Astrocyte of the spinal cord (primary cell): ENCODE results near the gene ANXA2.

Source experiments
- DNase-seq: peaks from one replicate; pipeline ENCODE4 v3.0.0; 2011; ENCODE audit warnings: low read depth, low spot score
- H3K4me3 ChIP-seq: 2 replicates; pipeline ENCODE4 v1.5.1; 2011; ENCODE audit warnings: low read depth, mild to moderate bottlenecking, low read length, moderate library complexity
- CTCF ChIP-seq: IDR thresholded peaks from 2 replicates; pipeline ENCODE4 v1.5.1; 2012; ENCODE audit warnings: low read depth, mild to moderate bottlenecking, low read length, inconsistent platforms
- in situ Hi-C: cut with HindIII; loops from 2 replicates; pipeline ENCODE4 v1.10.0; 2017; ENCODE audit warnings: low sequenced_read_pairs

The ANXA2 gene

GRCh38 chr15:60384526-60385126 is 13.2 kb downstream of the ANXA2 start:
- no peak for TF ChIP-seq CTCF
- DNase-seq, result no peak
- no peak overlapping the region for H3K4me3 ChIP-seq
- in situ Hi-C loops, result no loop called here

GRCh38 chr15:60384053-60384452 is 13.7 kb downstream of the ANXA2 start:
- in situ Hi-C loops, result no loop called here
- DNase-seq, result no peak
- no peak for TF ChIP-seq CTCF
- H3K4me3 ChIP-seq, result no peak overlapping the region

GRCh38 chr15:60382773-60383674 is 14.8 kb downstream of the ANXA2 start:
- DNase-seq, result no peak
- H3K4me3 ChIP-seq, result no peak overlapping the region
- no peak for TF ChIP-seq CTCF
- in situ Hi-C loops, result no loop called here

GRCh38 chr15:60381148-60381788 is 16.5 kb downstream of the ANXA2 start:
- no peak overlapping the region for H3K4me3 ChIP-seq
- TF ChIP-seq CTCF, result no peak
- in situ Hi-C loops, result no loop called here
- no peak for DNase-seq

GRCh38 chr15:60379525-60380274 is 18.1 kb downstream of the ANXA2 start:
- in situ Hi-C loops, result no loop called here
- TF ChIP-seq CTCF, result no peak
- DNase-seq, result peak; percentile 93
- H3K4me3 ChIP-seq, result no peak overlapping the region

GRCh38 chr15:60379185-60379524 is 18.6 kb downstream of the ANXA2 start:
- no peak for TF ChIP-seq CTCF
- no peak overlapping the region for H3K4me3 ChIP-seq
- in situ Hi-C loops, result no loop called here
- no peak for DNase-seq
